DOHH2 (cell line): ENCODE results near the gene SPTAN1.

Source experiments
- H3F3A ChIP-seq: fragments of 200-600 bp; sonication (generic), shearing (Covaris generic); 2 replicates; pipeline ENCODE4 v1.6.0; 2016; ENCODE audit warnings: antibody characterized with exemption, mild to moderate bottlenecking; ENCODE audit not compliant: control insufficient read depth, insufficient read depth
- H3K27ac ChIP-seq: fragments of 200-600 bp; sonication (generic); 2 replicates; pipeline ENCODE4 v1.5.1; 2014; ENCODE audit warnings: low read depth, mild to moderate bottlenecking, low read length, moderate library complexity
- H3K27me3 ChIP-seq: fragments of 200-600 bp; sonication (generic); 2 replicates; pipeline ENCODE4 v1.6.1; 2014; ENCODE audit warnings: mild to moderate bottlenecking, low read length, mixed read lengths; ENCODE audit not compliant: control insufficient read depth
- H3K36me3 ChIP-seq: fragments of 200-600 bp; sonication (generic); 2 replicates; pipeline ENCODE4 v1.6.1; 2014; ENCODE audit warnings: mild to moderate bottlenecking, low read length, moderate library complexity, mixed read lengths; ENCODE audit not compliant: control insufficient read depth
- H3K4me1 ChIP-seq: fragments of 200-600 bp; sonication (generic); 2 replicates; pipeline ENCODE4 v1.6.1; 2014; ENCODE audit warnings: mild to moderate bottlenecking, low read length, mixed read lengths; ENCODE audit not compliant: control insufficient read depth
- H3K4me2 ChIP-seq: fragments of 200-600 bp; sonication (generic); 2 replicates; pipeline ENCODE4 v1.6.0; 2014; ENCODE audit warnings: mild to moderate bottlenecking, low read length, moderate library complexity
- H3K4me3 ChIP-seq: fragments of 200-600 bp; sonication (generic); 2 replicates; pipeline ENCODE4 v1.5.1; 2014; ENCODE audit warnings: mild to moderate bottlenecking, low read length, mixed read lengths
- H3K79me2 ChIP-seq: fragments of 200-600 bp; sonication (generic); 2 replicates; pipeline ENCODE4 v1.6.1; 2014; ENCODE audit warnings: mild to moderate bottlenecking, low read length, mixed read lengths; ENCODE audit not compliant: control insufficient read depth
- H3K9me2 ChIP-seq: fragments of 200-600 bp; sonication (generic); replicated peaks from 2 replicates; pipeline ENCODE4 v1.6.1; 2014; ENCODE audit warnings: mild to moderate bottlenecking, low read length, mixed read lengths; ENCODE audit not compliant: control insufficient read depth
- H3K9me3 ChIP-seq: fragments of 200-600 bp; sonication (generic); 2 replicates; pipeline ENCODE4 v1.6.1; 2014; ENCODE audit warnings: antibody characterized with exemption, low read length, mixed read lengths; ENCODE audit not compliant: control insufficient read depth, insufficient read depth
- H4K20me1 ChIP-seq: fragments of 200-600 bp; sonication (generic); 2 replicates; pipeline ENCODE4 v1.6.0; 2014; ENCODE audit warnings: low read depth, mild to moderate bottlenecking, antibody characterized with exemption, low read length, moderate library complexity; ENCODE audit not compliant: control insufficient read depth, insufficient read depth
- CTCF ChIP-seq: fragments of 200-600 bp; sonication (generic); IDR thresholded peaks from one replicate; pipeline ENCODE4 v1.5.1; 2014; ENCODE audit warnings: antibody characterized with exemption, mild to moderate bottlenecking, low read depth, low read length; ENCODE audit not compliant: poor library complexity, severe bottlenecking
- EZH2phosphoT487 ChIP-seq: fragments of 200-600 bp; sonication (generic); IDR thresholded peaks from 2 replicates; pipeline ENCODE4 v1.6.1; 2017; ENCODE audit warnings: borderline replicate concordance, mild to moderate bottlenecking, antibody characterized with exemption, low read length, moderate library complexity, mixed read lengths

Gene SPTAN1

GRCh38 chr9:128540634-128541360 is 11.6 kb upstream of the SPTAN1 start:
- Histone ChIP-seq H3K36me3 (peaks cover 63% of the 10 kb centered on the region), H3F3A (no peaks in the 10 kb centered on the region; the same call in 1 of the 2 replicates), H4K20me1 (no peaks in the 10 kb centered on the region), H3K4me3 (no peak overlapping the region), H3K27ac (no peak overlapping the region), H3K4me2 (no peak overlapping the region), H3K9me3 (no peaks in the 10 kb centered on the region), H3K27me3 (no peaks in the 10 kb centered on the region), H3K9me2 (no peaks in the 10 kb centered on the region), H3K4me1 (no peaks in the 10 kb centered on the region), H3K79me2 (no peaks in the 10 kb centered on the region)
- TF ChIP-seq EZH2phosphoT487 (no peak), CTCF (no peak)

- Histone ChIP-seq H3F3A (no peaks in the 10 kb centered on the region), H3K36me3 (peaks cover 10% of the 10 kb centered on the region), H3K27ac (no peak overlapping the region), H3K9me2 (no peaks in the 10 kb centered on the region), H3K4me1 (peaks cover 5% of the 10 kb centered on the region), H4K20me1 (no peaks in the 10 kb centered on the region), H3K27me3 (no peaks in the 10 kb centered on the region), H3K79me2 (no peaks in the 10 kb centered on the region), H3K9me3 (no peaks in the 10 kb centered on the region), H3K4me3 (no peak overlapping the region), H3K4me2 (no peak overlapping the region)
- TF ChIP-seq EZH2phosphoT487 = no peak
- TF ChIP-seq CTCF = no peak
Measured at GRCh38 chr9:128546504-128546903, 5.9 kb upstream of the SPTAN1 start.

GRCh38 chr9:128548876-128549275 is 3.5 kb upstream of the SPTAN1 start:
- no peak overlapping the region for H3K27ac ChIP-seq
- TF ChIP-seq EZH2phosphoT487 (no peak), CTCF (no peak)
- H4K20me1 ChIP-seq = peaks cover 4% of the 10 kb centered on the region; the same call in 1 of the 2 replicates
- H3K9me3 ChIP-seq = no peaks in the 10 kb centered on the region
- H3K4me2 ChIP-seq = no peak overlapping the region
- no peaks in the 10 kb centered on the region; the same call in 1 of the 2 replicates for H3F3A ChIP-seq
- H3K4me3 ChIP-seq = no peak overlapping the region
- H3K4me1 ChIP-seq = peaks cover 12% of the 10 kb centered on the region
- H3K36me3 ChIP-seq = no peaks in the 10 kb centered on the region; the same call in 1 of the 2 replicates
- H3K27me3 ChIP-seq = no peaks in the 10 kb centered on the region
- peaks cover 14% of the 10 kb centered on the region for H3K79me2 ChIP-seq
- no peaks in the 10 kb centered on the region for H3K9me2 ChIP-seq
